Liver (tissue), 9 donors: ENCODE results near the gene SLC35G2. TPM values are rescaled to one million over a fixed set of nuclear protein-coding genes. Genes with fewer than 3 reads are reported as not detected.

Experiments
- DNase-seq: peaks from one replicate; pipeline ENCODE4 v3.0.0-alpha.2; 2017; ENCODE audit warnings: low spot score
- H3K27ac ChIP-seq, 2 donors: one replicate each; pipeline ENCODE4 v1.7.0; 2013; ENCODE audit warnings: inconsistent platforms in 2 of 2, low read length in 2 of 2, control low read depth in 1 of 2, low read depth in 1 of 2, mild to moderate bottlenecking in 1 of 2
- H3K27me3 ChIP-seq, 4 donors: one replicate each; pipeline versions ENCODE4 v1.6.1 to v1.7.0; 2013; ENCODE audit warnings: low read length in 3 of 4, inconsistent platforms in 1 of 4, mild to moderate bottlenecking in 1 of 4, moderate library complexity in 1 of 4; ENCODE audit not compliant: control insufficient read depth in 4 of 4, insufficient read depth in 4 of 4
- H3K36me3 ChIP-seq, 4 donors: one replicate each; pipeline versions ENCODE4 v1.6.1 to v1.7.0; 2013; ENCODE audit warnings: low read length in 3 of 4, mild to moderate bottlenecking in 3 of 4, low read depth in 1 of 4, moderate library complexity in 1 of 4; ENCODE audit not compliant: control insufficient read depth in 4 of 4, insufficient read depth in 3 of 4
- H3K4me1 ChIP-seq, 4 donors: one replicate each; pipeline versions ENCODE4 v1.6.1 to v1.7.0; 2013; ENCODE audit warnings: low read length in 3 of 4, mild to moderate bottlenecking in 3 of 4, moderate library complexity in 1 of 4; ENCODE audit not compliant: control insufficient read depth in 4 of 4, insufficient read depth in 4 of 4
- H3K4me3 ChIP-seq, 3 donors: one replicate each; pipeline versions ENCODE4 v1.6.1 to v1.7.0; 2013; ENCODE audit warnings: low read length in 3 of 3, control low read depth in 1 of 3, low read depth in 1 of 3, mild to moderate bottlenecking in 1 of 3
- H3K9ac ChIP-seq, 2 donors: one replicate each; pipeline ENCODE4 v1.7.0; 2013; ENCODE audit warnings: low read length in 2 of 2, mild to moderate bottlenecking in 2 of 2, moderate library complexity in 2 of 2, control low read depth in 1 of 2, low read depth in 1 of 2
- H3K9me3 ChIP-seq, 4 donors: one replicate each; pipeline versions ENCODE4 v1.6.1 to v1.7.0; 2013; ENCODE audit warnings: low read length in 3 of 4; ENCODE audit not compliant: control insufficient read depth in 4 of 4
- CTCF ChIP-seq: fragments of 150-350 bp; IDR thresholded peaks from 2 replicates; pipeline ENCODE4 v1.5.1; 2017; ENCODE audit warnings: improper control_type of control experiment, low read depth, low read length; ENCODE audit not compliant: missing input control
- EGR1 ChIP-seq, 2 donors: IDR thresholded peaks; 2 replicates each; pipeline ENCODE4 v1.6.1; 2016 to 2018; ENCODE audit warnings: antibody characterized with exemption in 2 of 2, low read depth in 2 of 2
- FOXA1 ChIP-seq: IDR thresholded peaks from 2 replicates; pipeline ENCODE4 v1.6.1; 2016; ENCODE audit warnings: antibody characterized with exemption
- HNF4A ChIP-seq, 2 donors: conservative IDR thresholded peaks; 2 replicates each; pipeline ENCODE4 v1.6.1; 2016; ENCODE audit warnings: antibody characterized with exemption in 2 of 2, mild to moderate bottlenecking in 2 of 2
- RAD21 ChIP-seq, 2 donors: IDR thresholded peaks; 2 replicates each; pipeline ENCODE4 v1.6.1; 2016; ENCODE audit warnings: antibody characterized with exemption in 2 of 2, mild to moderate bottlenecking in 2 of 2
- REST ChIP-seq: IDR thresholded peaks from 2 replicates; pipeline ENCODE4 v1.6.1; 2016; ENCODE audit warnings: antibody characterized with exemption, mild to moderate bottlenecking
- SP1 ChIP-seq: IDR thresholded peaks from 2 replicates; pipeline ENCODE4 v1.6.1; 2018; ENCODE audit warnings: antibody characterized with exemption, mild to moderate bottlenecking
- TAF1 ChIP-seq: conservative IDR thresholded peaks from 2 replicates; pipeline ENCODE4 v1.6.1; 2016; ENCODE audit warnings: antibody characterized with exemption, mild to moderate bottlenecking
- ZBTB33 ChIP-seq: IDR thresholded peaks from 2 replicates; pipeline ENCODE4 v1.6.1; 2016; ENCODE audit warnings: antibody characterized with exemption
- WGBS: extraction: QIAGEN DNeasy Blood & Tissue Kit; methylation state at CpG from one replicate; pipeline ENCODE4 v1.1.7; 2013; 5-methylcytosine and 5-hydroxymethylcytosine counted together
- polyA plus RNA-seq, 2 donors: library from polyadenylated mRNA; stranded (reverse) in 1 of 2; unstranded in 1 of 2; fragments of 200-250 nt in 1 of 2; fragments of >200 nt in 1 of 2; fragmentation: Nextera tagmentation in 1 of 2; extraction: Ambion mirVana in 1 of 2; gene quantifications; one replicate each; pipeline versions ENCODE4 v1.2.1 to v1.2.3, GENCODE V29; 2013 to 2015
- total RNA-seq, 2 donors: library from RNA; depleted of rRNA; stranded (reverse); fragments of >200 nt; gene quantifications; one replicate each; pipeline ENCODE4 v1.2.3, GENCODE V29; 2014
- TF ChIP-seq, protein P1 (sequence below): IDR thresholded peaks from 2 replicates; pipeline ENCODE4 v1.6.1; 2016; ENCODE audit warnings: antibody characterized with exemption
- donor health status: healthy.
- donor health status: healthy.
- donor health status: healthy.
- donor health status: healthy.
- donor health status: healthy.

The SLC35G2 gene
- total and polyA plus RNA-seq, 4 donors: 0.51 to 1.2 (median 0.72) TPM

DNA sequence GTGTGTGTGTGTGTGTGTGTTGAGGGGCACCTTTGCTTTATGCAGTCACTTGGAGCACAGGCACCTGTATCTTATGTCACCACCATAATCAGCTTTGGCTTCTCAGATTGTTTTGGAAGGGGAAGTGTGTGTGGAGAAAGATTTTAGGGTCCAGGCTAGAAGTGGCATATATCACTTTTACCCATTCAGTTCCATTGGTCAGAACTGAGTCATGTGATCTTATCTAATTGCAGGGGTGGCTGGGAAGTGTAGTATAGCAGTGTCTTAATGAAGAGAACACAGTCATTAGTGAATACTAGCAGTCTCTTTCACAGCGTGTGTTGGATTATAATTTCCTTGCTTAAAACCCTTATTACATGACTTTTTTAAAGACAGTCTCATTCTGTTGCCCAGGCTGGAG lies 63.6 kb downstream of the SLC35G2 start:
- TF ChIP-seq HNF4A (conservative IDR thresholded peaks at IDR 0.05): no peak
- no peak for TF ChIP-seq TAF1
- no peak for TF ChIP-seq ZBTB33
- TF ChIP-seq, protein P1, sequence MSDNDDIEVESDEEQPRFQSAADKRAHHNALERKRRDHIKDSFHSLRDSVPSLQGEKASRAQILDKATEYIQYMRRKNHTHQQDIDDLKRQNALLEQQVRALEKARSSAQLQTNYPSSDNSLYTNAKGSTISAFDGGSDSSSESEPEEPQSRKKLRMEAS: no peak

GRCh38 chr3:136883967-136884720 lies 65.2 kb downstream of the SLC35G2 start:
- no peaks in the 10 kb centered on the region for H3K27me3 ChIP-seq
- H3K9me3 ChIP-seq: no peaks in the 10 kb centered on the region
- peaks cover 0 to 4% (median 0%) of the 10 kb centered on the region in 4 donors for H3K4me1 ChIP-seq
- TF ChIP-seq, protein P1: no peak
- TF ChIP-seq CTCF: no peak
- TF ChIP-seq REST: no peak
- no peak for TF ChIP-seq SP1
- no peak for TF ChIP-seq RAD21 (IDR thresholded peaks at IDR 0.05)
- no peak for TF ChIP-seq FOXA1
- no peak for TF ChIP-seq EGR1 (IDR thresholded peaks at IDR 0.05; ENCODE audit: low read depth in 2 of 2)
- H3K4me3 ChIP-seq: no peak overlapping the region
- no peak overlapping the region for H3K27ac ChIP-seq
- DNase-seq: no peak
- 94% methylated on average over 9 of the region's 9 CpGs for WGBS
- H3K9ac ChIP-seq: no peak overlapping the region
- H3K36me3 ChIP-seq: no peaks in the 10 kb centered on the region

More for the DNA sequence above, 63.6 kb downstream of the SLC35G2 start:
- H3K4me3 ChIP-seq: no peak overlapping the region
- H3K4me1 ChIP-seq: peaks cover 0 to 4% (median 0%) of the 10 kb centered on the region in 4 donors
- no peaks in the 10 kb centered on the region for H3K9me3 ChIP-seq
- H3K36me3 ChIP-seq: no peaks in the 10 kb centered on the region
- 87% methylated on average over 1 of the region's 1 CpG for WGBS
- DNase-seq: no peak
- H3K27ac ChIP-seq: no peak overlapping the region
- H3K27me3 ChIP-seq: no peaks in the 10 kb centered on the region
- H3K9ac ChIP-seq: no peak overlapping the region
